ENCODE results near the gene AUTS2. TPM values are rescaled to one million over a fixed set of nuclear protein-coding genes. Genes with fewer than 3 reads are reported as not detected.

AUTS2 gene
- total RNA-seq, 1 experiment from 2014 or later = 2.5 TPM

- intact Hi-C loops (cut with micrococcal nuclease; ENCODE audit: unreplicated experiment) = no loop called here
- H3K4me1 ChIP-seq (ENCODE audit: control insufficient read depth, insufficient read depth, low read length) = no peaks in the 10 kb centered on the region
- DNase-seq (ENCODE audit: low read depth, low spot score) (no peak), ATAC-seq (no peak)
- H3K9me3 ChIP-seq (ENCODE audit: control insufficient read depth, insufficient read depth, low read depth, low read length) = no peaks in the 10 kb centered on the region
- no peak overlapping the region for H3K4me3 ChIP-seq (ENCODE audit: low read depth in 2 of 2, low read length in 2 of 2)
- no peak overlapping the region for H3K27ac ChIP-seq (ENCODE audit: low read length)
- H3K27me3 ChIP-seq (ENCODE audit: control insufficient read depth, insufficient read depth, low read length) = no peaks in the 10 kb centered on the region
- POLR2A ChIA-PET = no interaction called here
- no TSS peak for BruUV-seq (replicated peaks)
- in situ Hi-C loops (cut with HindIII; ENCODE audit: low pct_unique_long_range_greater_than_20kb, low sequenced_read_pairs) = no loop called here
- CTCF ChIA-PET = no interaction called here
- H3K36me3 ChIP-seq (ENCODE audit: control insufficient read depth, insufficient read depth, low read length) = no peaks in the 10 kb centered on the region
- no peak for TF ChIP-seq SIN3A (IDR thresholded peaks at IDR 0.05; ENCODE audit: borderline replicate concordance, insufficient read depth, low read depth, low read length)
- no peak for TF ChIP-seq TCF7L2 (IDR thresholded peaks at IDR 0.05; ENCODE audit: low read depth, low read length)
- TF ChIP-seq POLR2AphosphoS5 (IDR thresholded peaks at IDR 0.05; ENCODE audit: low read depth, low read length) = no peak
- TF ChIP-seq CTCF (IDR thresholded peaks at IDR 0.05) = no peak
- TF ChIP-seq, protein P1, sequence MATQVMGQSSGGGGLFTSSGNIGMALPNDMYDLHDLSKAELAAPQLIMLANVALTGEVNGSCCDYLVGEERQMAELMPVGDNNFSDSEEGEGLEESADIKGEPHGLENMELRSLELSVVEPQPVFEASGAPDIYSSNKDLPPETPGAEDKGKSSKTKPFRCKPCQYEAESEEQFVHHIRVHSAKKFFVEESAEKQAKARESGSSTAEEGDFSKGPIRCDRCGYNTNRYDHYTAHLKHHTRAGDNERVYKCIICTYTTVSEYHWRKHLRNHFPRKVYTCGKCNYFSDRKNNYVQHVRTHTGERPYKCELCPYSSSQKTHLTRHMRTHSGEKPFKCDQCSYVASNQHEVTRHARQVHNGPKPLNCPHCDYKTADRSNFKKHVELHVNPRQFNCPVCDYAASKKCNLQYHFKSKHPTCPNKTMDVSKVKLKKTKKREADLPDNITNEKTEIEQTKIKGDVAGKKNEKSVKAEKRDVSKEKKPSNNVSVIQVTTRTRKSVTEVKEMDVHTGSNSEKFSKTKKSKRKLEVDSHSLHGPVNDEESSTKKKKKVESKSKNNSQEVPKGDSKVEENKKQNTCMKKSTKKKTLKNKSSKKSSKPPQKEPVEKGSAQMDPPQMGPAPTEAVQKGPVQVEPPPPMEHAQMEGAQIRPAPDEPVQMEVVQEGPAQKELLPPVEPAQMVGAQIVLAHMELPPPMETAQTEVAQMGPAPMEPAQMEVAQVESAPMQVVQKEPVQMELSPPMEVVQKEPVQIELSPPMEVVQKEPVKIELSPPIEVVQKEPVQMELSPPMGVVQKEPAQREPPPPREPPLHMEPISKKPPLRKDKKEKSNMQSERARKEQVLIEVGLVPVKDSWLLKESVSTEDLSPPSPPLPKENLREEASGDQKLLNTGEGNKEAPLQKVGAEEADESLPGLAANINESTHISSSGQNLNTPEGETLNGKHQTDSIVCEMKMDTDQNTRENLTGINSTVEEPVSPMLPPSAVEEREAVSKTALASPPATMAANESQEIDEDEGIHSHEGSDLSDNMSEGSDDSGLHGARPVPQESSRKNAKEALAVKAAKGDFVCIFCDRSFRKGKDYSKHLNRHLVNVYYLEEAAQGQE (IDR thresholded peaks at IDR 0.05; ENCODE audit: insufficient read depth in 1 of 2, low read depth in 2 of 2, low read length in 1 of 2) = no peak
Observed at GRCh38 chr7:70408891-70409290, 810.6 kb downstream of the AUTS2 start.

GRCh38 chr7:70410134-70410750, 812.0 kb downstream of the AUTS2 start:
- no TSS peak for BruUV-seq (replicated peaks)
- Histone ChIP-seq H3K27me3 (ENCODE audit: control insufficient read depth, insufficient read depth, low read length) (no peaks in the 10 kb centered on the region), H3K9me3 (ENCODE audit: control insufficient read depth, insufficient read depth, low read depth, low read length) (no peaks in the 10 kb centered on the region), H3K36me3 (ENCODE audit: control insufficient read depth, insufficient read depth, low read length) (no peaks in the 10 kb centered on the region), H3K4me1 (ENCODE audit: control insufficient read depth, insufficient read depth, low read length) (no peaks in the 10 kb centered on the region), H3K4me3 (ENCODE audit: low read depth in 2 of 2, low read length in 2 of 2) (no peak overlapping the region), H3K27ac (ENCODE audit: low read length) (no peak overlapping the region)
- DNase-seq (ENCODE audit: low read depth, low spot score) = no peak
- TF ChIP-seq CTCF (IDR thresholded peaks at IDR 0.05) (no peak), POLR2AphosphoS5 (IDR thresholded peaks at IDR 0.05; ENCODE audit: low read depth, low read length) (no peak), SIN3A (IDR thresholded peaks at IDR 0.05; ENCODE audit: borderline replicate concordance, insufficient read depth, low read depth, low read length) (no peak), TCF7L2 (IDR thresholded peaks at IDR 0.05; ENCODE audit: low read depth, low read length) (no peak)
- TF ChIP-seq, protein P1 (IDR thresholded peaks at IDR 0.05; ENCODE audit: insufficient read depth in 1 of 2, low read depth in 2 of 2, low read length in 1 of 2) = no peak
- intact Hi-C loops (cut with micrococcal nuclease; ENCODE audit: unreplicated experiment) = no loop called here
- in situ Hi-C loops (cut with HindIII; ENCODE audit: low pct_unique_long_range_greater_than_20kb, low sequenced_read_pairs) = no loop called here
- POLR2A ChIA-PET = no interaction called here
- CTCF ChIA-PET = no interaction called here
- ATAC-seq = no peak

Measured in Panc1 (cell line).